Measurements from ENCODE around the gene BACH2. TPM values are rescaled to one million over a fixed set of nuclear protein-coding genes. Genes with fewer than 3 reads are reported as not detected.
"Not testable (repeated sequence)": the region's sequence is repeated elsewhere in the genome, so short reads cannot be mapped to it uniquely, and the experiment has no call there.

Gene BACH2
- polyA plus RNA-seq, 5 donors: 6.4 to 10.0 (median 7.7) TPM

DNA sequence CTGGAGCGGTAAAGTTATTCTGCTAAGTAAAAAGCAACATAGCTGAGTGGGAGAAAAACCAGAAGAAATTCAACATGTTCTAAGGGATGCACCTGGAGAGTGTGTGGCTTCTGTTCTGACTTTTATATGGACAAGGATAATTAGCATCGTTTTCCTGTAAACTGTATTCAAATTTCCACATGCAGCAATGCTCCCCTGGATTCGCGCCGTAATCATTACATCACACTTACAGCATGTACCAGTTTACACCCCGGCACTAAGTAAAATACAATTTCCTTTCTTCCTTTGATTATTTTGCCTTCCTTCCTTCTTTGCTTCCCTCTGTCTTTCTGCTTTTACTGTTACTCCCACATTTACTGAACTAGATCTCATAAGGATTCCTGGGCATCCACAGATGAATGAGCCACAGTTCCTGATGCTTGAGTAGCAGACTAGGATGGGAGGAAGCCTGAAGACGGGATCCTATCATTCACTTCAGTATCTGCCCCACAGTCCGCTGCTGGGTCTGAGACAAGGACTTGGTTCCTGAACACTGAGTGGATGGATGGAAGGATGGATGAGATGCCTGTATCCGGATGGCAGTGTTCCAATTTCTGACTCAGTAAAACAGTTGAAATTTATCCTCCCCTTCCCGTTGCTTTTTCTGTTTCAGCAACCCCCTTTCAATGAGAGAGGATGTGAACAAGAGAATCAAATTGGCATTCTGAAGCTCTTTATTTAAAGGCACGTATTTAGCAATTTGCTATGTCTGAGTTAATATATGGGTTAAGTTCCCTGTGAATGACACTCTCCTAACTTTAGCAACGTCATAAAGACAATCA is 227.7 kb downstream of the BACH2 start:
- DNase-seq: no peak

DNA sequence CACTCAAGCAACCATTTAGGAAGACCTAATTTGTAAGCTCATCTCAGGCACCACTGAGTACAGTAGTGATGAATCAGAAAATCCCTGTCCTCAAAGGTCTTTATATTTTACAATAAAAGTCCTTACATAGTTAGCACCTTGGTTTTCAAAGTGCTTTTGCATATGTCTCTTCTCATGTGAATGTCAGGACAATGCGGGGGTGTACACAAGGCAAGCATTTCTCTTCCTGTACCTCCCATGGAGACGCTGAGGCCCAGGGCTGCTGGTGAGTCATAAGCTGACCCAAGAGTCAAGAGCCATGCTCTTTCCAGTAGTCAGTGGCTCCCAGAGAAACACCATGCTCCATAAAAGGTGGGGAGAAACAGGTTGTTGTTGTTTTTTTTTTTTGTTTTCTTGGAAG is 228.4 kb downstream of the BACH2 start:
- no peak for DNase-seq

DNA sequence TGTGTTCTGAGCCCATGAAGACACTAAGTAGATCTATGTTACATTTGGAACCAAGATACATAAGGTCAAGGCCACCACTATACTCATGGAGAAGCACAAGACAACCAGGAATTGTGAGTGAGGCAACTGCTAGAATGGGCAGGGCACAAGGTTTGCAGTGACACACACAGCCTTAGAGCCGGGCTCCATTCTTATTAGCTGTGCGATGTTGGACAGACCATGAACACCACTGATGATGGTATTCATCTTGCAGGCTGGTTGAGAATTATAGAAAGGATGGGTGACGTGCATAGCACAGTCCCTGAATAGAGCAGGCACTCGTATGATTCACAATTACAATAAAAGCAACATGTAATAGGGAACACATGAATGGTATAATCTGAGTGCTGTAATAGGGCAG is 229.9 kb downstream of the BACH2 start:
- no peak for DNase-seq

DNA sequence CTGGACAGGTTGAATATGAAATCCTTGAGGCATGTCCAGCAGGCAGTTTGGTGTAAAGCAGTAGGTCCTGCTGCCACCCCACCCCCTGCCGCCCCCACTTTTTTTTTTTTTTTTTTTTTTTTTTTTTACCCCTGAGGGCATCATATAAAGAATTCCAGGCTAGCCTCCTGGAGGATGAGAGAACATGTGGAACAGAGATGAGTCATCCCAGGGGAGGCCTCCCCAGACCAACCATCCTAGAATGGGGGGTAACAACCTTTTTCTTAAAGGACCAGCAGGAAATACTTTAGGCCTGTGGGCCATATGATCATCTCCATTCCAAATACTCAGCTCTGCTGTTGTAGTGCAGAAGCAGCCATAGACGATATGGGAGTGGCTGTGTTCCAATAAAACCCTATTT is 231.5 kb downstream of the BACH2 start:
- no peak for DNase-seq

DNA sequence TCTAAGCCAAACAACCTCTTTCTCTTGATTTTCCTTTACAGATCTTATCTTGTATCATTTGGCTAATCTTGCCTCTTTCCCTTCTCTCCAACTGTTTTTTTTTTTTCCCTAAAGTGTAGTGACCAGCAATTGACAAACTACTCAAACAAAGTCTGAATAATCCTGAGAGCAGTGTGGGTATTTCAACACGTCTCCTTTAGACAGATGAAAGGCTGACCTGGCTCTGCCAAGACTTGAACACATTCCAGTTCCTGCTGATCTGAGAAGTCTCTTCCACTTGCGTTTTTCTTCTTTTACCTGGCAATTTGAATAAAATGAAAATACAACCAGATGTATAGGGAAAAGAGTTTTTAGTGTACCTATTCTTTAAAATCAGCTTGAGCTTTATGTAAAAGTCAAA is 234.0 kb downstream of the BACH2 start:
- DNase-seq: no peak

DNA sequence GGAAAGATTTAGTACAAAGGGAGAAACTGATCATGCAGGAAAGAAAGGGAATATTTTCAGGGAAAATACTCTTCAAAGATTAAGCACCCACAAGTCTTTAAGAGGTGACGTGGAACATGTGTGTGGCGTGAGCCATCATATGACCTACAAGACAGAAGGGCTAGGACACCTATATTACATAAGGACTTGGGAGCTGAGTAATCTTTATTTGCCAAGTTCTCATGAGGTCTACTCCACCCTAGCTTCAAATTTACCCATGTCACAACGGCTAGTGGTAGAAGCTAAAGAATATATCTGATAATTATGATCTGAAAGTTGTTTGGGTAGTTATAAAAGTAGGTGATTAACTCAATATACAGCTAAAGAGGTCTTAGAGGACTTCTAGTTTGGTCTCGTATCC is 234.6 kb downstream of the BACH2 start:
- DNase-seq: no peak

GRCh38 chr6:90059178-90059577 is 237.5 kb downstream of the BACH2 start:
- not testable (repeated sequence) for DNase-seq

GRCh38 chr6:90055924-90056323 is 240.7 kb downstream of the BACH2 start:
- not testable (repeated sequence) for DNase-seq

- DNase-seq: not testable (repeated sequence)
Observed at GRCh38 chr6:90054193-90054592, 242.4 kb downstream of the BACH2 start.

- DNase-seq: no peak
Observed at GRCh38 chr6:90053614-90054013, 243.0 kb downstream of the BACH2 start.

DNA sequence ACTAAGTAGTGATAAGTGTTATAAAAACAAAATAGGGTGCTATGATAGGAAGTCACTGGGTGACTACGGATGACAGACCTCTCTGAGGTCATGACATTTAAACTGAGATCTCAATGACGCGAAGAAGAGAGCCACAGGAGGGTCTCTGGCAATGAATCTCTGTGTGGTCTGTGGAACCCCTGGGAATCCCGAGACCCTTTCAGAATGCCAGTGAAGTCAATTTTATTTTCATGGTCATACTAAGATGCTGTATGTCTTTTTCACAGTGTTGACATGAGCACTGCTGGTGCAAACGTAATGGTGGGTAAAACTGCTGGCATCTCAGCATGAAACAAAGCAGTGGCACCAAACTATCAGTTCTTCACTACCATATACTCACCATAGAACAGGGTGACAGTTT is 247.3 kb downstream of the BACH2 start:
- DNase-seq: no peak

GRCh38 chr6:90048206-90048967 is 248.3 kb downstream of the BACH2 start:
- DNase-seq: no peak

DNA sequence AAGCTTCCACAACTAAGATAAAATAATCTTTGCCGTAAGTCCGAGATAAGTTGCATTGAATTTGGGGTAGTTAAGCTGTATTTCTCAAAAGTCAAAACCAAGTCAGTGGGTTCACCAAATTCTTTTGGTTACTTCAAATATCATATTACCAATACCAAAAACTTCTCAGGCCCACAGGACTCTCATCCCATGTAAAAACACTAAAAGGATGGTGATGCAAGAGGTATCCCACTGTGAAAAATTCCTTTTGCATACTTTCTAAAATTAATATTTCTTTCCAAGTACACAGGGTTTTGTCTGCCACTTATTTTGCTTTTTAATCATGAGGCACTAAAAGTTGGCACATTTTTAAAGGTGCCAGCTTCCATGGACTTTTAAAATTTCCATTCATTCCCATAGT is 251.1 kb downstream of the BACH2 start:
- no peak for DNase-seq

GRCh38 chr6:90044833-90045381 is 251.7 kb downstream of the BACH2 start:
- DNase-seq: no peak

DNA sequence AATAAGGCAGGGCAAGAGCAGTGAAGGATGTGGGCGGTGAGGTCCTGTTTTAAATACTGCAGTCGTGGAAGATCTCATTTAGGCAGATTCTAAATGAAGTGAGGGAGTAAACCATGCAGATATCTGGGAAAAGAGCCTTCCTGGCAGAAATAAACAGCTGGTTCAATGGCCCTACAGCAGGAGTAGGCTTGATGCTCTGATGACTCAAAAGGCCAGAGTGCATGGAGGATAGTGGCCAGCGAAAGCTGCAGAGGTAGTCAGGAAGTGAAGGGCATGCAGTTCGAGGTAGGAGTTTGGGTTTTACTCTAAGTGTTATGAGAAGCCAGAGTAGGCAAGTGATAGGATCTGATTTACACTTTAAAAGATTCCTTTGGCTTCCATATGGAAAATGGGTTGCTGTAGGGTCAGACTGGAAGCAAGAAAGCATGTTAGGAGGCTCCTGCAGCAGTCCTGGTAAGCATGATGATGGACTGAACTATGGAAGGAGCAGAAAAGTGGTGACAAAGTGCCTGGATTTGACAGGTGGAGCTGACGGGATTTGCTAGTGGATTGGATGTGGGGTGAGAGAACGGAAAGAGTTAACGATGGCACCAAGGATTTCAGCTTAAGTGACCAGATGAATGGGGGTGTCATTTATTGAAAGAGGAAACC is 252.3 kb downstream of the BACH2 start:
- no peak for DNase-seq

GRCh38 chr6:90040931-90041330 is 255.7 kb downstream of the BACH2 start:
- DNase-seq: no peak

DNA sequence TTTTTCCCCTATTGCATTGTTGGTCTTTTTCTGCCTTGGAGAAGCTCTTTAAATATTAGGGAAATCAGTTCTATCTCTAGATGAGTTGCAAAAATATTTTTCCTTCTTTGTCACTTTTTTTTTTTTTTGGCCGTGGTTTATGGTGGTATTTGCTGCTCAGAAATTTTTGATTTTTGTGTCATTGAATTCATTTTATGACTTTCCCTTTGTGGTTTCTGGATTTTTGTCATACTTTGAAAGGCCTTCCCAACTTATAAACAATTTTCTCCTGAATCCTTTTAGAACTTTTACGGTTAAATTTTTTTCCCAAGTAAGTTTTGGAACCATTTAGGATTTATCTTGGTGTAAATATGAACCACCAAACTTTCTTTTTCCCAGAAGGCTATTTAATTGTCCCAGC is 256.7 kb downstream of the BACH2 start:
- no peak for DNase-seq

DNA sequence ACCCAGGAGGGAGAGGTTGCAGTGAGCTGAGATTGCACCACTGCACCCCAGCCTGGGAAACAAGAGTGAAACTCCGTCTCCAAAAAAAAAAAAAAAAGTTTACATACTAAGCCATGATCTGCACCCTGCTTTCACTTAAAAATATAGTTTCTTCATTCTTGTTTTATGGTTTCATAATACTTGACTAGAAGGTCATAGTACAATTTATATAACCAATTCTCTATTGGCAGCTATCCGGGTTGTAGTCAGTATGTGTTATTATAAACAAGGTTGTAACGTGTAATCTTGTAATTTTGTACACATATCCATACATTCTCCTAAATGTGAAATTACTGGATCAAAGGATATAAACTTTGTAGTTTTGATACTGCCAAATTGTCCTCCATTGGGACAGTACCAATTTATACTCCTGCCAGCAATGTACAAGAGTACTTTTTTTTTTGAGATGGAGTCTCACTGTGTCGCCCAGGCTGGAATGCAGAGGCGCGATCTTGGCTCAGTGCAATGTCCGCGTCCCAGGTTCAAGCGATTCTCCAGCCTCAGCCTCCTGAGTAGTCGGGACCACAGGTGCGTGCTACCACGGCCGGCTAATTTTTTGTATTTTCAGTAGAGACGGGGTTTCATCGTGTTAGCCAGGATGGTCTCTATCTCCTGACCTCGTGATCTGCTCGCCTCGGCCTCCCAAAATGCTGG is 257.5 kb downstream of the BACH2 start:
- DNase-seq: no peak

DNA sequence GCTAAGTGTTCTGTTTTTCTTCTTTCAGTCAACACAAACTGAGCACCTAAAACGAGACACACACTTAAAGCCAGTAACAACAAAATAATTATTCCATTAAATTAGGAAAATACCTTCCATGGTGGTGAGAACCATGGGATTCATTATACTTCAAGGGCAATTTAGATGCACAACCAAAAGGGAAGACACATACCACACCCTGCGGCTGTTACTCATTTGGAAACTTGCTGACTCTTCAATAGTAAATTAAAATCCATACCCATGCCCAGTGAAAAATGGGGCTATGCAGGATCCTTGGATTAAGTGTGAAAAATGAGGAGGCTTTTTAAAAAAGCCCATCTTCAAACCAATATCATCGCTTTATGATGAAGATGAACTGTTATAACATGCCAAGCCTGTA is 259.7 kb downstream of the BACH2 start:
- no peak for DNase-seq

DNA sequence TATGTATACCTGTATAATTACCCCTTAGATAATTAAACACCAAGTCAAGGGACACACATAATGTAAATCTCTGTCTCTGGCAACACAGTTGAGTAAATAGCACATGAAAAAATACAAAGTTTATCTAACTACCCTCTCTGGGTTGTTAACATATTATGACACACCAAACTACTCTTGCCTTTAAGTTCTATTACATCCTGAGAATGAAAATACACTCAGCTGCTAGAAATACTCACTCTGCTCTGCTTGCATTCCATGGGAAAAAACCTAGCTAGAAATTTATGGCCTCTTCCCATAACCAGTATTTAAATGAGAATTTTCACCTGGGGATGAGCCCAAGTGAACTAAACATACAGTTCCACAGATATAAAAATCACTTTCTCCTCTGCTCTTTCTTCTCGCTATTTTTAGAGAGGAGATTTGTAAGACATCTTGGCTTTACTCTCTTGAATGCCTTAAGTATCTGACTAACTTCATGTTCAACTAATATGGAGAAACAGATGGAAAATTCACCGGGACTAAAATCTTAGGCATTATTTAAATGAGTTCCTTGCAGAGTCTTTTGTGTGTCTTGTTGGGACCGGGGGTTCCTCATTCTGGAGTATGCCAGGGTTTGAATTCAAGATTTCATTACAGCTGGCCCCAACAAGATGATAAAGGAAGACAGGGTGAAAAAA is 261.5 kb downstream of the BACH2 start:
- DNase-seq: no peak

DNA sequence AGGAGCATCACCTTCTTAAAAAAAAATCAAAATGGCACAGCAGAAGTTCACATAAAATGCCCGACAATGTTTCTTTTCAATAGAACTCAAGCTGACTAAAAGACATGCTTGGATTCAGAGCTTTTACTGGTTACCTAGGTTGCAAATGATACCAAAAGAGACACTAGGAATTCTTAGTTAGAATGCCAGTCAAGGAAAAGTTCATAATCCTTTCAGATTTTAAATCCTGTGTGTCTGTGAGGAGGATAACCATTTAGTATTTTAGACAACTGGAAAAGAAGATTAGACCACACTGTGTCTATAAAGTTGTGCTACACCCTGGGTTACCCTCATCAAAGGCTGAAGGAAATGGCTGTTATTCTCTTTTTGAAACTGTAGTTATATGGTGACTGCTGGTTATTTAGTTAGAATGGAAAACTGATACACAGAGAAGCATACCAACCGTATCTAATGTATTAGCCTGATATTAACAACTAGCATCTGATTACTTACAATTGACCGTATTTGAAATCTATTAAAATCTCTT is 262.8 kb downstream of the BACH2 start:
- DNase-seq: no peak
